ENCODE results near the gene CYS1.

DNA sequence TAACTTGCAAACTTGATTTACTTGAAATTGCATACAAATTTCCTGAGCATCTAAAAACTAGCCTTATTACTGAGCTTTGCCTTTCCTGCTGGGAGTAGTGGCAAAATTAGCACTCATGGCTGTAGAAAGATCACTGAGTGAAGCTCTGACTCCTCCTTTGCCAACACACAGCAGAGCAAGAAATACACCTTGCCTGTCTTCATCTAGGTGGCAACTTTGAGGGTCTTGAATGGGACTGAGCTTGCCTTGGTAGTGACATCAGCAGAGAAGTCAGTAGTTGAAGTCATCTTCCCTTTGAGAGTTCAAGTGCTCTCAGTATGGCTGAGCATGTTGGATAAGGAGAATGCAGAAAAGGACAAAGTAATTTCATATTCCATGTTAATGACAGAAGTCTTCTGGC is 48.2 kb upstream of the CYS1 start:
- TF ChIP-seq, protein P1, sequence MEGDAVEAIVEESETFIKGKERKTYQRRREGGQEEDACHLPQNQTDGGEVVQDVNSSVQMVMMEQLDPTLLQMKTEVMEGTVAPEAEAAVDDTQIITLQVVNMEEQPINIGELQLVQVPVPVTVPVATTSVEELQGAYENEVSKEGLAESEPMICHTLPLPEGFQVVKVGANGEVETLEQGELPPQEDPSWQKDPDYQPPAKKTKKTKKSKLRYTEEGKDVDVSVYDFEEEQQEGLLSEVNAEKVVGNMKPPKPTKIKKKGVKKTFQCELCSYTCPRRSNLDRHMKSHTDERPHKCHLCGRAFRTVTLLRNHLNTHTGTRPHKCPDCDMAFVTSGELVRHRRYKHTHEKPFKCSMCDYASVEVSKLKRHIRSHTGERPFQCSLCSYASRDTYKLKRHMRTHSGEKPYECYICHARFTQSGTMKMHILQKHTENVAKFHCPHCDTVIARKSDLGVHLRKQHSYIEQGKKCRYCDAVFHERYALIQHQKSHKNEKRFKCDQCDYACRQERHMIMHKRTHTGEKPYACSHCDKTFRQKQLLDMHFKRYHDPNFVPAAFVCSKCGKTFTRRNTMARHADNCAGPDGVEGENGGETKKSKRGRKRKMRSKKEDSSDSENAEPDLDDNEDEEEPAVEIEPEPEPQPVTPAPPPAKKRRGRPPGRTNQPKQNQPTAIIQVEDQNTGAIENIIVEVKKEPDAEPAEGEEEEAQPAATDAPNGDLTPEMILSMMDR (IDR thresholded peaks at IDR 0.05; ENCODE audit: insufficient read depth, low read depth, low read length) = no peak
- no peak for TF ChIP-seq EZH2 (IDR thresholded peaks at IDR 0.05; ENCODE audit: insufficient read depth, low read length)

All from astrocyte (in vitro differentiated cells and primary cell).